Measurements from ENCODE around the gene KCTD17.

The KCTD17 gene

GRCh38 chr22:37057796-37058510 is 6.4 kb downstream of the KCTD17 start:
- Histone ChIP-seq H4K20me1 (ENCODE audit: insufficient read depth, low read length, poor library complexity, severe bottlenecking) (no peaks in the 10 kb centered on the region), H3K9me3 (ENCODE audit: insufficient read depth, low read depth, low read length) (no peaks in the 10 kb centered on the region), H3K4me2 (ENCODE audit: low read depth, low read length, poor library complexity, severe bottlenecking) (no peak overlapping the region), H3K36me3 (ENCODE audit: insufficient read depth, low read length) (no peaks in the 10 kb centered on the region), H3K9ac (ENCODE audit: low read depth, low read length, poor library complexity, severe bottlenecking) (no peak overlapping the region), H3F3A (ENCODE audit: low read depth) (no peaks in the 10 kb centered on the region), H3K9me2 (replicated peaks; ENCODE audit: low read depth, low read length) (no peaks in the 10 kb centered on the region), H3K4me1 (ENCODE audit: insufficient read depth, low read length, poor library complexity, severe bottlenecking) (peaks cover 10% of the 10 kb centered on the region), H3K27me3 (ENCODE audit: insufficient read depth, low read length, poor library complexity, severe bottlenecking) (no peaks in the 10 kb centered on the region), H2AFZ (ENCODE audit: low read length) (no peak overlapping the region), H3K79me2 (ENCODE audit: insufficient read depth, low read length) (no peaks in the 10 kb centered on the region), H3K4me3 (ENCODE audit: low read length, poor library complexity, severe bottlenecking) (no peak overlapping the region)
- no peak for TF ChIP-seq CTCF (conservative IDR thresholded peaks at IDR 0.05; ENCODE audit: low read length)
- no peak for TF ChIP-seq EZH2phosphoT487 (IDR thresholded peaks at IDR 0.05; ENCODE audit: borderline replicate concordance)

GRCh38 chr22:37058917-37059701 is 7.6 kb downstream of the KCTD17 start:
- Histone ChIP-seq H2AFZ (ENCODE audit: low read length) (no peak overlapping the region), H3K9ac (ENCODE audit: low read depth, low read length, poor library complexity, severe bottlenecking) (no peak overlapping the region), H3K9me3 (ENCODE audit: insufficient read depth, low read depth, low read length) (no peaks in the 10 kb centered on the region), H4K20me1 (ENCODE audit: insufficient read depth, low read length, poor library complexity, severe bottlenecking) (no peaks in the 10 kb centered on the region), H3K27me3 (ENCODE audit: insufficient read depth, low read length, poor library complexity, severe bottlenecking) (no peaks in the 10 kb centered on the region), H3K4me2 (ENCODE audit: low read depth, low read length, poor library complexity, severe bottlenecking) (no peak overlapping the region), H3K9me2 (replicated peaks; ENCODE audit: low read depth, low read length) (no peaks in the 10 kb centered on the region), H3K4me3 (ENCODE audit: low read length, poor library complexity, severe bottlenecking) (no peak overlapping the region), H3K36me3 (ENCODE audit: insufficient read depth, low read length) (no peaks in the 10 kb centered on the region), H3F3A (ENCODE audit: low read depth) (no peaks in the 10 kb centered on the region), H3K4me1 (ENCODE audit: insufficient read depth, low read length, poor library complexity, severe bottlenecking) (peaks cover 6% of the 10 kb centered on the region), H3K79me2 (ENCODE audit: insufficient read depth, low read length) (no peaks in the 10 kb centered on the region)
- no peak for TF ChIP-seq CTCF (conservative IDR thresholded peaks at IDR 0.05; ENCODE audit: low read length)
- no peak for TF ChIP-seq EZH2phosphoT487 (IDR thresholded peaks at IDR 0.05; ENCODE audit: borderline replicate concordance)

GRCh38 chr22:37059876-37060449 is 8.4 kb downstream of the KCTD17 start:
- Histone ChIP-seq H3K4me3 (ENCODE audit: low read length, poor library complexity, severe bottlenecking) (no peak overlapping the region), H3K4me2 (ENCODE audit: low read depth, low read length, poor library complexity, severe bottlenecking) (no peak overlapping the region), H3K79me2 (ENCODE audit: insufficient read depth, low read length) (no peaks in the 10 kb centered on the region), H3K9me2 (replicated peaks; ENCODE audit: low read depth, low read length) (no peaks in the 10 kb centered on the region), H3F3A (ENCODE audit: low read depth) (no peaks in the 10 kb centered on the region), H3K36me3 (ENCODE audit: insufficient read depth, low read length) (no peaks in the 10 kb centered on the region), H3K9ac (ENCODE audit: low read depth, low read length, poor library complexity, severe bottlenecking) (no peak overlapping the region), H4K20me1 (ENCODE audit: insufficient read depth, low read length, poor library complexity, severe bottlenecking) (no peaks in the 10 kb centered on the region), H3K4me1 (ENCODE audit: insufficient read depth, low read length, poor library complexity, severe bottlenecking) (peaks cover 6% of the 10 kb centered on the region), H3K9me3 (ENCODE audit: insufficient read depth, low read depth, low read length) (no peaks in the 10 kb centered on the region), H2AFZ (ENCODE audit: low read length) (no peak overlapping the region), H3K27me3 (ENCODE audit: insufficient read depth, low read length, poor library complexity, severe bottlenecking) (no peaks in the 10 kb centered on the region)
- TF ChIP-seq EZH2phosphoT487 (IDR thresholded peaks at IDR 0.05; ENCODE audit: borderline replicate concordance) (no peak), CTCF (conservative IDR thresholded peaks at IDR 0.05; ENCODE audit: low read length) (no peak)

All from Loucy (cell line).